ENCODE results near the gene MGAT4C.

DNA sequence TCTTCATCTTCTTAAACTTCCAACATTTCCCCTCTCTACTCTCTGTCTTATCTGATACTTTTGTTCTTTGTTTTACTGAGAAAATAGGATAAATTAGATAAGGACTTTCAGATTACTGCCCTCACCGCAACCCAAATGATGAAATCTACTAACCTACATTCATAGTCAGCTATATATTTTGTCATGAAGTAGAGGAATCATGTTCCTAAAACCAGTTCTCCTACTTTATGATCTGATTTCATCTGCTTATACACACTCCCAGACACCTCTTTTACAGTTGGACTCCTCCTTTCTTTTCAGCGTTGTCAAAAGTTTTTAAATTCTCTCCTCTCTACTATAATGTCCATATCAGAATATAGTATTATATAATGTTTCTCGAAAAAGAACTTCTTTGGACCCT, 29.7 kb downstream of the MGAT4C start:
- no peak for TF ChIP-seq EZH2 (IDR thresholded peaks at IDR 0.05; ENCODE audit: low read depth, unreplicated experiment)
- TF ChIP-seq NANOG (IDR thresholded peaks at IDR 0.05; ENCODE audit: borderline replicate concordance): no peak
- TF ChIP-seq, protein P1, sequence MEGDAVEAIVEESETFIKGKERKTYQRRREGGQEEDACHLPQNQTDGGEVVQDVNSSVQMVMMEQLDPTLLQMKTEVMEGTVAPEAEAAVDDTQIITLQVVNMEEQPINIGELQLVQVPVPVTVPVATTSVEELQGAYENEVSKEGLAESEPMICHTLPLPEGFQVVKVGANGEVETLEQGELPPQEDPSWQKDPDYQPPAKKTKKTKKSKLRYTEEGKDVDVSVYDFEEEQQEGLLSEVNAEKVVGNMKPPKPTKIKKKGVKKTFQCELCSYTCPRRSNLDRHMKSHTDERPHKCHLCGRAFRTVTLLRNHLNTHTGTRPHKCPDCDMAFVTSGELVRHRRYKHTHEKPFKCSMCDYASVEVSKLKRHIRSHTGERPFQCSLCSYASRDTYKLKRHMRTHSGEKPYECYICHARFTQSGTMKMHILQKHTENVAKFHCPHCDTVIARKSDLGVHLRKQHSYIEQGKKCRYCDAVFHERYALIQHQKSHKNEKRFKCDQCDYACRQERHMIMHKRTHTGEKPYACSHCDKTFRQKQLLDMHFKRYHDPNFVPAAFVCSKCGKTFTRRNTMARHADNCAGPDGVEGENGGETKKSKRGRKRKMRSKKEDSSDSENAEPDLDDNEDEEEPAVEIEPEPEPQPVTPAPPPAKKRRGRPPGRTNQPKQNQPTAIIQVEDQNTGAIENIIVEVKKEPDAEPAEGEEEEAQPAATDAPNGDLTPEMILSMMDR (conservative IDR thresholded peaks at IDR 0.05; ENCODE audit: low read depth in 2 of 2): no peak
- no peak for TF ChIP-seq POLR2AphosphoS5 (IDR thresholded peaks at IDR 0.05; ENCODE audit: low read depth)
- TF ChIP-seq EZH2phosphoT487 (IDR thresholded peaks at IDR 0.05; ENCODE audit: unreplicated experiment): no peak
- TF ChIP-seq CREB1 (CRISPR knock-in tag; IDR thresholded peaks at IDR 0.05; ENCODE audit: low read depth): no peak
- TF ChIP-seq, protein P2, sequence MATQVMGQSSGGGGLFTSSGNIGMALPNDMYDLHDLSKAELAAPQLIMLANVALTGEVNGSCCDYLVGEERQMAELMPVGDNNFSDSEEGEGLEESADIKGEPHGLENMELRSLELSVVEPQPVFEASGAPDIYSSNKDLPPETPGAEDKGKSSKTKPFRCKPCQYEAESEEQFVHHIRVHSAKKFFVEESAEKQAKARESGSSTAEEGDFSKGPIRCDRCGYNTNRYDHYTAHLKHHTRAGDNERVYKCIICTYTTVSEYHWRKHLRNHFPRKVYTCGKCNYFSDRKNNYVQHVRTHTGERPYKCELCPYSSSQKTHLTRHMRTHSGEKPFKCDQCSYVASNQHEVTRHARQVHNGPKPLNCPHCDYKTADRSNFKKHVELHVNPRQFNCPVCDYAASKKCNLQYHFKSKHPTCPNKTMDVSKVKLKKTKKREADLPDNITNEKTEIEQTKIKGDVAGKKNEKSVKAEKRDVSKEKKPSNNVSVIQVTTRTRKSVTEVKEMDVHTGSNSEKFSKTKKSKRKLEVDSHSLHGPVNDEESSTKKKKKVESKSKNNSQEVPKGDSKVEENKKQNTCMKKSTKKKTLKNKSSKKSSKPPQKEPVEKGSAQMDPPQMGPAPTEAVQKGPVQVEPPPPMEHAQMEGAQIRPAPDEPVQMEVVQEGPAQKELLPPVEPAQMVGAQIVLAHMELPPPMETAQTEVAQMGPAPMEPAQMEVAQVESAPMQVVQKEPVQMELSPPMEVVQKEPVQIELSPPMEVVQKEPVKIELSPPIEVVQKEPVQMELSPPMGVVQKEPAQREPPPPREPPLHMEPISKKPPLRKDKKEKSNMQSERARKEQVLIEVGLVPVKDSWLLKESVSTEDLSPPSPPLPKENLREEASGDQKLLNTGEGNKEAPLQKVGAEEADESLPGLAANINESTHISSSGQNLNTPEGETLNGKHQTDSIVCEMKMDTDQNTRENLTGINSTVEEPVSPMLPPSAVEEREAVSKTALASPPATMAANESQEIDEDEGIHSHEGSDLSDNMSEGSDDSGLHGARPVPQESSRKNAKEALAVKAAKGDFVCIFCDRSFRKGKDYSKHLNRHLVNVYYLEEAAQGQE (IDR thresholded peaks at IDR 0.05; ENCODE audit: unreplicated experiment): no peak

Measured in GM23338 (cell line).